HFF-Myc (cell line): ENCODE measurements around the gene USP34.

Experiments used
- DNase-seq: peaks from one replicate; pipeline ENCODE4 v3.0.0-alpha.2; 2011; ENCODE audit warnings: low read depth; ENCODE audit errors: extremely low read depth
- H3K4me3 ChIP-seq: replicated peaks from 2 replicates; pipeline ENCODE4 v1.5.1; 2011; ENCODE audit warnings: low read depth, mild to moderate bottlenecking, control low read depth, low read length
- TF ChIP-seq, protein P1 (sequence below): IDR thresholded peaks from 2 replicates; pipeline ENCODE4 v1.5.1; 2012; ENCODE audit warnings: mild to moderate bottlenecking, low read depth, low read length, control low read depth; ENCODE audit errors: missing control alignments

USP34 gene

DNA sequence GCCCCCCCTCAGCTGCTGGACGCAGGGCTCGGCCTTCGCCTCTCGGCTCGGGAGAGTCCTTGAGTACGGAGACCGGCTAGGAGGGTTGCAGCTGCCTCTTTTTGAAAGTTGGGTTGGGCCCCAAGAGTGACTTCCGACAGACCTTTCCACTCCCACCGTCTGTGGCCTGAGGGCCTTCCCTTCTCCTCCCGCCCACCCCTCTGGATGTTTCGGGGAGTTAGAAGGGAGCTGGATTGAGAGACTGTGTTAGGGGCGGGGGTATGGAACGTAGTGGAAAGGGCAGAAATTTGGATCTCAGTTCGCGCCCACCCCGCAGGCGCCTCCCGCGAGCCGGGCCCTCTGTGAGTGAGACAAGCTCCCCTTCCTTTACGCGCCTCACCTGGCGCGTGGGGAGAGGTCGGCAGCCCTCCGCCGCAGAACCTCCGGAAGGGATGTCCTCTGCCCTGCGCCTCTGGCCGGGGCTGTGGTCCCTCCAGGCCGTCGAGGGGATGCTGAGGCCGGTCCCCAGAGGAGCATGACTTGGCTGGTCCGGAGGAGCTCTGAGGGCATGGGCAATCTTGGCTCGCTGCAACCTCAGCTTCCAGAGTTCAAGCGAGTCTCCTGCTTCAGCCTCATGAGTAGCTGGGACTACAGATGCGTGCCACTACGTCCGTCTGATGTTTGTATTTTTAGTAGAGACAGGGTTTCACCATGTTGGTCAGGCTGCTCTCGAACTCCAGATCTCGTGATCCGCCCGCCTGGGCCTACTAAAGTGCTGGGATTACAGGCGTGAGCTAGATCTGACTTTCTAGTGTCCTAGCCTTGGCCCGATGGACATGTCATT lies 292.9 kb downstream of the USP34 start:
- TF ChIP-seq, protein P1, sequence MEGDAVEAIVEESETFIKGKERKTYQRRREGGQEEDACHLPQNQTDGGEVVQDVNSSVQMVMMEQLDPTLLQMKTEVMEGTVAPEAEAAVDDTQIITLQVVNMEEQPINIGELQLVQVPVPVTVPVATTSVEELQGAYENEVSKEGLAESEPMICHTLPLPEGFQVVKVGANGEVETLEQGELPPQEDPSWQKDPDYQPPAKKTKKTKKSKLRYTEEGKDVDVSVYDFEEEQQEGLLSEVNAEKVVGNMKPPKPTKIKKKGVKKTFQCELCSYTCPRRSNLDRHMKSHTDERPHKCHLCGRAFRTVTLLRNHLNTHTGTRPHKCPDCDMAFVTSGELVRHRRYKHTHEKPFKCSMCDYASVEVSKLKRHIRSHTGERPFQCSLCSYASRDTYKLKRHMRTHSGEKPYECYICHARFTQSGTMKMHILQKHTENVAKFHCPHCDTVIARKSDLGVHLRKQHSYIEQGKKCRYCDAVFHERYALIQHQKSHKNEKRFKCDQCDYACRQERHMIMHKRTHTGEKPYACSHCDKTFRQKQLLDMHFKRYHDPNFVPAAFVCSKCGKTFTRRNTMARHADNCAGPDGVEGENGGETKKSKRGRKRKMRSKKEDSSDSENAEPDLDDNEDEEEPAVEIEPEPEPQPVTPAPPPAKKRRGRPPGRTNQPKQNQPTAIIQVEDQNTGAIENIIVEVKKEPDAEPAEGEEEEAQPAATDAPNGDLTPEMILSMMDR = no peak
- peak overlapping the region; percentile 59 for H3K4me3 ChIP-seq
- DNase-seq = no peak

DNA sequence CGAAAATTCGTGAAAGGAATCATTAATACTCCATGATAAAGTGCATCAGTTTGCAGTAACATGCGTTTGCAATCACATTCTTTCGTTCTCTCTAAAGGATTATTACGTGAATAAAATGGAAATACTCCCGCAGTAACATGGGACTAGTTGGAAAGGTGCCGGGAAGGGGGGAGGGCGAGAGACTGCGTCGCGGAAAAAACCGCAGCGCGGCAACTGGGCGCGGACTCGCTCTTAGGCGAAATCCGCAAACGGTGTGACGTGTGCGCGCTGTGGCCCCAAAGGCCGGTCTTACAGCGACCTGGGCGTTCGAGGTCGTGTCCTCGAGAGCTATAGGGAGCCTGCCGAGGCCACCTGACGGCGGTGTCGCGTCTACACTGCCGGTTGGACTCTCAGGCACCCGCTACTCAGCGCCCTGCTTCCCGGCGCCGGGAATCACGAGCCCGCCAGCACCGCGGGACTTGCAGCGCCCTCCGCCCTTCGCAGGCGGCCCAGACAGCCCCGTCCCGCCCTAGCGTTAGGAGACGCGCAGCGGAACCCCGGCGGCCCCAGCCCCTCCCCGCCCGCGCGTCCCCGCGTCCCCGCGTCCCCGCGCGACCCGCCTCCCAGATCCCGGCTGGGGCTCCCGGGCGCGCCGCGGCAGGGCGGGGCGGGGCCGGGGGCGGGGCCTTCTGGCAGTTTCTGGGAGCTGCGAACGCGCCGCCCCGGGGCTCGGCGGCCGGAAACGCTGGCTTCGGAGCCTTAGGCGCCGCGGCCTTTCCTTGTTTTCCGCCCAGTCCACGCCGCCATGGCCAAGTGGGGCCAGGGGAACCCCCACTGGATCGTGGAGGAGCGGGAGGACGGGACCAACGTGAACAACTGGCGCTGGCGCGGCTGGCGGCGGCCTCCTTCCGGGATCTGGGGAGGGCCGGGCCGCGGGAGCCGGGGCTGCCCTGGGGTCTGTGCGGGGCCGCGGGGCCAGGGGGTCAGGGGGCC lies 293.8 kb downstream of the USP34 start:
- TF ChIP-seq, protein P1 = no peak
- peak overlapping the region; percentile 59 for H3K4me3 ChIP-seq
- DNase-seq = peak; percentile 42

DNA sequence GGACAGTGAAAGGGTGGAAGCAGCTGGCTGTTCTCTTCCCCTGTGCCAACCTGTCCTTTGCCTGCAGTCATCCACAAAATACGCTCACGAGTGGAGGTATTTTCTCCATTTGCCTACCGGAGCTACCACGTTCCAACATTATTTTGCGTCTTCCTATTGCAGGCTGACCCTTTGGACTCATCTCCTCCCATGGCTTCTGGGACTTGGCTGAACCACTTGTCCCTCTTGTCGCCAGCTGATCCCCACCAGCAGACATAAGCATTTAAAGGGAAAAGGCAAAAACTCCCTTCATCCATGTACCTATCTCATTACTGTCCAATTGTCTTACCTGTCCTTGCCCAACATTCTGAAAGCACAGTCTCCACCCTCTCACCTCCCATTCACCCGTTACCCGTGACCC lies 295.9 kb downstream of the USP34 start:
- no peak for DNase-seq
- no peak overlapping the region for H3K4me3 ChIP-seq
- TF ChIP-seq, protein P1 = no peak

DNA sequence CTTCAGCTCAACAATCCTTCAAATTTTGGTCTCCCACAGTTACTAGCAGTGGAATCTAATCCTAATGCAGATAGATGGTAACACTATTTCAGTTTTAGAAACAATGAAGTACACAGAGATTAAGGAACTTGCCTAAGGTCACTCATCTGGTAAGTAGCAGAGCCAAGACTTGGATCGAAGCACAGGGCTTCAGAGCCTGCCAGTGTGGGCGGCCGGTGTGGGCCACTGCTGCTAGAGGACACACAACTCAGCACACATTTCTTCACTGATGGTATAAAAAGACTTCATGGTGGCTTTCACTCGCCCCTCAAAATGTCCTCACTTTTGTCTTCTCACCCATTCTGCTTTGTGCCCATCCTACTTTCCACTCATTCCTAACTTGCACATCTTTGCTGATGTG lies 297.8 kb downstream of the USP34 start:
- TF ChIP-seq, protein P1 = no peak
- DNase-seq = no peak
- H3K4me3 ChIP-seq = no peak overlapping the region

DNA sequence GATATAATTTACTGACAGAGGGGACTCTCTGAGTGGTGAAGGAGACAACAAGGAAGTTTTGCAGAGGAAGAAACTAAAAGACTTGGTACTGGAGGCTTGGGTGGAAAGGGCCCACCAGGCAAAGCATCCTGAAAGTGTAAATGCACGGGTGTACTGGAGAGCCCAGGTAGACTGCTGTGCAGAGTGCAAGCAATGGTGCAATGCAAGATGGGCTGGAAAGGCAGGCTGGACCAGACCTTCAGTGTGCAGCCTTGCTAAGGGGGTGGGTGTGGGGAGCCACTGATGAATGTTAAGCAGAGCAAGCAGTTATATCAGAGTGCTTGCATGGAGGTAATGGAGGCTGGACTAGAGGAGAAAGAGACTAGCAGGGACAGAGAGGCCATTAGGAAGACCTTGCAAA lies 298.2 kb downstream of the USP34 start:
- DNase-seq = no peak

DNA sequence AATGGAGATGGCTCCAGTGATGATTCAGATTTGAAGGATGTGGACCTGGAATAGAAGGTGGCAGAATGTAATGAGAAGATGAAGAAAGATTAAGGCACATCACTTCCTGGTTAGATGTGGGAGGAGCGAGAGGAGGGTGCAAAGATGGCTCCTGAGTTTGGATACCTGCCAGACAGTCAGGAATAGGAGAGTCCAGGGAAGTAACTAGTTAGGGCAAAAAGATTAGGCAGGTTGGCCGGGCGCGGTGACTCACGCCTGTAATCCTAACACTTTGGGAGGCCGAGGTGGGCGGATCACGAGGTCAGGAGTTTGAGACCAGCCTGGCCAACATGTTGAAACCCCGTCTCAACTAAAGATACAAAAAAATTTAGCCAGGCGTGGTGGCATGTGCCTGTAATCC lies 303.3 kb downstream of the USP34 start:
- no peak for DNase-seq
- no peak overlapping the region for H3K4me3 ChIP-seq
- TF ChIP-seq, protein P1 = no peak

More for the DNA sequence above, 298.2 kb downstream of the USP34 start:
- TF ChIP-seq, protein P1 = no peak
- H3K4me3 ChIP-seq = no peak overlapping the region
